ENCODE measurements around the gene FLRT3. TPM values are rescaled to one million over a fixed set of nuclear protein-coding genes. Genes with fewer than 3 reads are reported as not detected.

FLRT3 gene
- total RNA-seq, 2 experiments from 2014 or later: not detected

- TF ChIP-seq CTCF (IDR thresholded peaks at IDR 0.05): no peak
- no peaks in the 10 kb centered on the region for H3K4me1 ChIP-seq (ENCODE audit: insufficient read depth, low read length)
- ATAC-seq (ENCODE audit: poor library complexity) (no peak), DNase-seq (no peak)
- intact Hi-C loops (cut with DNase I, micrococcal nuclease): no loop called here
- Mint-ChIP-seq H3K4me1 (ENCODE audit: low read depth) (no peaks in the 10 kb centered on the region), H3K4me3 (no peak overlapping the region), H3K27me3 (no peaks in the 10 kb centered on the region), H3K9me3 (peaks cover 14% of the 10 kb centered on the region), H3K27ac (no peak overlapping the region), H3K36me3 (ENCODE audit: low read depth) (no peaks in the 10 kb centered on the region)
- no peak overlapping the region for H3K27ac ChIP-seq (ENCODE audit: low read depth in 1 of 2, low read length in 2 of 2)
- H3K27me3 ChIP-seq (ENCODE audit: control insufficient read depth in 1 of 2, insufficient read depth in 2 of 2, low read length in 2 of 2): no peaks in the 10 kb centered on the region
- CTCF ChIA-PET: no interaction called here
- peaks cover 0 to 4% of the 10 kb centered on the region in 2 experiments for H3K9me3 ChIP-seq (ENCODE audit: control insufficient read depth in 1 of 2, insufficient read depth in 1 of 2, low read length in 2 of 2)
- no peaks in the 10 kb centered on the region for H3K36me3 ChIP-seq (ENCODE audit: insufficient read depth, low read length)
- POLR2A ChIA-PET: no interaction called here
- no peak overlapping the region for H3K4me3 ChIP-seq (ENCODE audit: low read length)
These were observed 17.7 kb downstream of the FLRT3 start for GRCh38 chr20:14319704-14320103.

GRCh38 chr20:14313341-14314020 is 23.9 kb downstream of the FLRT3 start:
- ChIA-PET CTCF (no interaction called here), POLR2A (no interaction called here)
- DNase-seq (no peak), ATAC-seq (ENCODE audit: poor library complexity) (no peak)
- intact Hi-C loops (cut with DNase I, micrococcal nuclease): no loop called here
- Mint-ChIP-seq H3K27ac (no peak overlapping the region), H3K36me3 (ENCODE audit: low read depth) (no peaks in the 10 kb centered on the region), H3K4me1 (ENCODE audit: low read depth) (no peaks in the 10 kb centered on the region), H3K27me3 (no peaks in the 10 kb centered on the region), H3K4me3 (no peak overlapping the region), H3K9me3 (peaks cover 13% of the 10 kb centered on the region)
- Histone ChIP-seq H3K4me1 (ENCODE audit: insufficient read depth, low read length) (no peaks in the 10 kb centered on the region), H3K27me3 (ENCODE audit: control insufficient read depth in 1 of 2, insufficient read depth in 2 of 2, low read length in 2 of 2) (no peaks in the 10 kb centered on the region), H3K4me3 (ENCODE audit: low read length) (no peak overlapping the region), H3K27ac (ENCODE audit: low read depth in 1 of 2, low read length in 2 of 2) (no peak overlapping the region), H3K36me3 (ENCODE audit: insufficient read depth, low read length) (no peaks in the 10 kb centered on the region), H3K9me3 (ENCODE audit: control insufficient read depth in 1 of 2, insufficient read depth in 1 of 2, low read length in 2 of 2) (peaks cover 0 to 4% of the 10 kb centered on the region in 2 experiments)
- no peak for TF ChIP-seq CTCF (IDR thresholded peaks at IDR 0.05)

GRCh38 chr20:14312001-14312400 is 25.4 kb downstream of the FLRT3 start:
- CTCF ChIA-PET: no interaction called here
- Histone ChIP-seq H3K9me3 (ENCODE audit: control insufficient read depth in 1 of 2, insufficient read depth in 1 of 2, low read length in 2 of 2) (peaks cover 0 to 4% of the 10 kb centered on the region in 2 experiments), H3K4me1 (ENCODE audit: insufficient read depth, low read length) (no peaks in the 10 kb centered on the region), H3K27me3 (ENCODE audit: control insufficient read depth in 1 of 2, insufficient read depth in 2 of 2, low read length in 2 of 2) (no peaks in the 10 kb centered on the region), H3K27ac (ENCODE audit: low read depth in 1 of 2, low read length in 2 of 2) (no peak overlapping the region), H3K4me3 (ENCODE audit: low read length) (no peak overlapping the region), H3K36me3 (ENCODE audit: insufficient read depth, low read length) (no peaks in the 10 kb centered on the region)
- intact Hi-C loops (cut with DNase I, micrococcal nuclease): no loop called here
- Mint-ChIP-seq H3K27me3 (no peaks in the 10 kb centered on the region), H3K4me1 (ENCODE audit: low read depth) (no peaks in the 10 kb centered on the region), H3K36me3 (ENCODE audit: low read depth) (no peaks in the 10 kb centered on the region), H3K9me3 (peaks cover 13% of the 10 kb centered on the region), H3K27ac (no peak overlapping the region), H3K4me3 (no peak overlapping the region)
- DNase-seq (no peak), ATAC-seq (ENCODE audit: poor library complexity) (no peak)
- POLR2A ChIA-PET: no interaction called here
- no peak for TF ChIP-seq CTCF (IDR thresholded peaks at IDR 0.05)
